Thymus (tissue), 11 donors: Measurements from ENCODE around the gene FAM118B. TPM values are rescaled to one million over a fixed set of nuclear protein-coding genes. Genes with fewer than 3 reads are reported as not detected.

Source experiments
- DNase-seq, 9 donors: peaks; one replicate each; pipeline ENCODE4 v3.0.0-alpha.2; 2013; ENCODE audit warnings: low spot score in 9 of 9, low read depth in 6 of 9, missing footprints in 1 of 9
- H3K27ac ChIP-seq, 2 donors: one replicate each; pipeline ENCODE4 v1.5.1; 2013; ENCODE audit warnings: control low read depth in 1 of 2, low read depth in 1 of 2, low read length in 1 of 2, mild to moderate bottlenecking in 1 of 2, moderate library complexity in 1 of 2
- H3K27me3 ChIP-seq, 2 donors: one replicate each; pipeline ENCODE4 v1.5.1; 2013; ENCODE audit warnings: low read length in 1 of 2; ENCODE audit not compliant: control insufficient read depth in 2 of 2, insufficient read depth in 1 of 2
- H3K36me3 ChIP-seq, 2 donors: one replicate each; pipeline ENCODE4 v1.5.1; 2013; ENCODE audit warnings: low read length in 1 of 2, mild to moderate bottlenecking in 1 of 2, moderate library complexity in 1 of 2; ENCODE audit not compliant: control insufficient read depth in 2 of 2, insufficient read depth in 2 of 2
- H3K4me1 ChIP-seq, 2 donors: one replicate each; pipeline ENCODE4 v1.5.1; 2013; ENCODE audit warnings: low read length in 2 of 2; ENCODE audit not compliant: control insufficient read depth in 2 of 2, insufficient read depth in 2 of 2
- H3K4me3 ChIP-seq, 2 donors: one replicate each; pipeline ENCODE4 v1.5.1; 2013; ENCODE audit warnings: low read length in 2 of 2, control low read depth in 1 of 2, mild to moderate bottlenecking in 1 of 2
- H3K9me3 ChIP-seq, 2 donors: one replicate each; pipeline ENCODE4 v1.5.1; 2013; ENCODE audit warnings: low read length in 1 of 2, mild to moderate bottlenecking in 1 of 2; ENCODE audit not compliant: control insufficient read depth in 2 of 2, insufficient read depth in 1 of 2
- WGBS: extraction: QIAGEN DNeasy Blood & Tissue Kit; methylation state at CpG from one replicate; pipeline ENCODE4 v1.1.7; 2013; 5-methylcytosine and 5-hydroxymethylcytosine counted together
- polyA plus RNA-seq: library from polyadenylated mRNA; stranded (reverse); fragments of 200-250 nt; gene quantifications from one replicate; pipeline ENCODE4 v1.2.3, GENCODE V29; 2013
- total RNA-seq: library from RNA; stranded (reverse); fragments of 120-200 nt; gene quantifications from one replicate; pipeline ENCODE4 v1.2.4, GENCODE V29; 2013
- donor health status: healthy.

Gene FAM118B
- total and polyA plus RNA-seq, 2 donors, result 9.5 to 23.7 TPM

DNA sequence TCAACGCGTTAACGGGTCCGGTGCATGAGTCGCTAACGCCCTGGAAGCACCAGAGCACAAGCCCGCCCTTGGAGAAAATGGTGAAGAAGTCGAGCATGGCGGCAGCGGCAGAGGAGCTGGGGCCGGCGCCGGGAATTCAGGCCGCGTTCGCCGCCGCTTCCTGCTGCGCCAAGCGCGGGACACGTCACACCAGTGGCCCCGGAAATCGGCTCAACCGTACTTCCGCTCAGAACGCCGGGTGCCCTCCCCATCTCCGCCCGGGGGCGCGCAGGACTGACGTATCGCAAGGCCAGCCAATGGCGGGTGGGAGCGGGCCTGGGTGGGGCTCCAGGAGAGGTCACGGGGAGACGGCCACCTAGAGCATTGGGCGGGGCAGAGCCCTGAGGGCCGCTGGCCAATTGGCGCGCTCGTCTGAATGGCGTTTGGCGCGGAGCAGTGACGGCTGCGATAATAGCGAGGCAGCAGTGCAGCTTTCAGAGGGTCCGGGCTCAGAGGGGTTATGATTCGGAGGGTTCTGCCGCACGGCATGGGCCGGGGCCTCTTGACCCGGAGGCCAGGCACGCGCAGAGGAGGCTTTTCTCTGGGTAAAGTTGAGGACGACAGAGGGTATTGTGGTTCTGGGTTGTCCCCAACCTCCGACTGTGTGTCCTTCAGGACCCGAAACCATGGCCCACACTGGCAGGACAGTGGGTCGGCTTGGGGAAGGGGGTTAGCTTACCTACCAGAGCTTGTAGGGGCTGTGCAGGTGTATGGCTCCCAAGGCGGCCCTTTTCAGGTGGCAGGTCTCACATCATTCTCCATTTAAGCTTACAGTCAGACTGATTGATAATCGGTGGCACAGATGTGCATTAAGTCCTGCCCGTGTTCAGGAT is 57.4 kb downstream of the FAM118B start, which contains the start of the genes FOXRED1 and SRPRA:
TSS of gene FOXRED1 (plus strand) at position 447 of the 872 bp plus-strand sequence. CDS start at position 500, 53 bp downstream.
TSS of gene SRPRA (minus strand) at position 188 of the 872 bp plus-strand sequence. CDS start at position 97, 91 bp downstream.
- peaks cover 44 to 52% of the 10 kb centered on the region in 2 donors for H3K36me3 ChIP-seq
- peak within 1 kb of the TSS; percentile 85 to 88 for H3K27ac ChIP-seq
- H3K9me3 ChIP-seq, result no peaks in the 10 kb centered on the region
- H3K4me3 ChIP-seq, result peak within 1 kb of the TSS; percentile 88 to 93
- under 1% methylated on average over 64 of the region's 64 CpGs for WGBS
- no peaks in the 10 kb centered on the region for H3K27me3 ChIP-seq
- peak; percentile 94 to 99 (median 98) for DNase-seq
- peaks cover 10 to 13% of the 10 kb centered on the region in 2 donors for H3K4me1 ChIP-seq

DNA sequence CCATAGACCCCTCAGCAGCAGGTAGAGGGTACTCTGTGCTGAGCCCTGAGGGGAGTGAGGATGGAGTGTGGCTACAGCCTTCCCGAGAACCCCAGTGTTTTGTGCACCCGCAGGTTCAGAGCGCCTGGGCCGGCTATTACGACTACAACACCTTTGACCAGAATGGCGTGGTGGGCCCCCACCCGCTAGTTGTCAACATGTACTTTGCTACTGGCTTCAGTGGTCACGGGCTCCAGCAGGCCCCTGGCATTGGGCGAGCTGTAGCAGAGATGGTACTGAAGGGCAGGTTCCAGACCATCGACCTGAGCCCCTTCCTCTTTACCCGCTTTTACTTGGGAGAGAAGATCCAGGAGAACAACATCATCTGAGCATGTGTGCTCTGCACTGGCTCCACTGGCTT is 65.7 kb downstream of the FAM118B start:
- Histone ChIP-seq H3K4me1 (peaks cover under 1 to 9% of the 10 kb centered on the region in 2 donors), H3K27me3 (peaks cover 0 to 11% of the 10 kb centered on the region in 2 donors), H3K9me3 (no peaks in the 10 kb centered on the region), H3K4me3 (no peak overlapping the region), H3K27ac (no peak overlapping the region), H3K36me3 (peaks cover 38 to 46% of the 10 kb centered on the region in 2 donors)
- WGBS, result over 99% methylated on average over 11 of the region's 11 CpGs
- DNase-seq, result no peak

DNA sequence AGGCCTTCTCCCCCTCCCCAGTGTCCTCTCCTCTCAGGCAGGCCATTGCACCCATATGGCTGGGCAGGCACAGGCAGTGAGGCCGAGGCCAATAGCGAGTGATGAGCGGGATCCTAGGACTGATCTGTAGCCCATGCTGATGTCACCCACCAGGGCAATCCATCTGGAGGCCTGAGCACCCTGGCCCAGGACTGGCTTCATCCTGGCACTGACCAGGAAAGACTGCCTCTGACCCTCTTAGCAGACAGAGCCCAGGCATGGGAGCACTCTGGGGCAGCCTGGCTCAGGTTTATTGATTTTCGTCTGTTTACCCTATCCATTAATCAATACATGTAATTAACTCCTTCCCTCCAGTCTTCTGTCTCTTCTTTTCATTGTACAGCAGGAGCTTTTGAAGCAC is 66.2 kb downstream of the FAM118B start:
- WGBS, result 98% methylated on average over 4 of the region's 4 CpGs
- Histone ChIP-seq H3K27me3 (peaks cover 0 to 16% of the 10 kb centered on the region in 2 donors), H3K4me1 (peaks cover 2 to 12% of the 10 kb centered on the region in 2 donors), H3K9me3 (no peaks in the 10 kb centered on the region), H3K4me3 (no peak overlapping the region), H3K36me3 (peaks cover 35 to 46% of the 10 kb centered on the region in 2 donors), H3K27ac (no peak overlapping the region)
- DNase-seq, result no peak

DNA sequence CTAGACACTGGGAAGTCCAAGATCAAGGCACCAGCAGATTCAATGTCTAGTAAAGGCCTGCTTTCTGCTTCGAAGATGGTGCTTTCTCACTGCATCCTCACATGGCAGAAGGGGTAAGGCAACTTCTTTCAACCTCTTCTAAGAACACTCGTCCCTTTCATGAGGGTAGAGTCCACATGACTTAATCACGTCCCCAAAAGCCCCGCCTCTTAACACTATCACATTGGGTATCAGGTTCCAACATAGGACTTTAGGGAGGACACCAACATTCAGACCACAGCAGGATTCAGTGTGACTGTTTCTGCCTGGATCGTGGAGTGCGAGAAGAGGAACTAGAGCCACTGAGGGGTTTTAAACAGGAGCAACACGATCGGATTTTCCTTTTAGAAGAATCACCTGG is 67.6 kb downstream of the FAM118B start:
- no peaks in the 10 kb centered on the region for H3K9me3 ChIP-seq
- H3K27me3 ChIP-seq, result peaks cover 0 to 28% of the 10 kb centered on the region in 2 donors
- no peak for DNase-seq
- H3K27ac ChIP-seq, result no peak overlapping the region
- no peak overlapping the region for H3K4me3 ChIP-seq
- peaks cover 2 to 15% of the 10 kb centered on the region in 2 donors for H3K4me1 ChIP-seq
- 95% methylated on average over 8 of the region's 8 CpGs for WGBS
- H3K36me3 ChIP-seq, result peaks cover 21 to 37% of the 10 kb centered on the region in 2 donors

DNA sequence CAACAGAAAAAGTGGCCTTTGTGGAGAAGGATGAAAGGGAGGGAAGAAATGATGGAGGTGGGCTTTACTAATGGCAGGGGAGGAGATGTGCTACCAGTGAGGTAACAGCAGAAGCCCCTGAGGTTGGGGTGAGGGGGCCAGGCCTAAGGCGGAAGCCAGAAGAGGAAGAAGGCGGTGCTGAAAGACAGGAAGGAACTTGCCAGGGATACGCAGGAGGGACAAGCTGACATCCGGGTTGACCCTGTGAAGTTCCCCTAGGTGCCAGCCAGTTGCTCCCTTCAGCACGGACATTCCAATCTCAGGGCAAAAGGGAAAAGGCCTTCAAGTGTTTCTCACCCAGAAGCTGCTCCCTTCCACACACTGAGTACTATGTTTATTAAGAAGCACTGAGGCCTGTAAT is 69.0 kb downstream of the FAM118B start:
- Histone ChIP-seq H3K36me3 (peaks cover 15 to 24% of the 10 kb centered on the region in 2 donors), H3K4me3 (no peak overlapping the region), H3K27me3 (peaks cover 0 to 30% of the 10 kb centered on the region in 2 donors), H3K4me1 (peaks cover 2 to 15% of the 10 kb centered on the region in 2 donors), H3K27ac (no peak overlapping the region), H3K9me3 (no peaks in the 10 kb centered on the region)
- 74% methylated on average over 5 of the region's 5 CpGs for WGBS
- DNase-seq, result peak in 1 of 9 donors; percentile 19

DNA sequence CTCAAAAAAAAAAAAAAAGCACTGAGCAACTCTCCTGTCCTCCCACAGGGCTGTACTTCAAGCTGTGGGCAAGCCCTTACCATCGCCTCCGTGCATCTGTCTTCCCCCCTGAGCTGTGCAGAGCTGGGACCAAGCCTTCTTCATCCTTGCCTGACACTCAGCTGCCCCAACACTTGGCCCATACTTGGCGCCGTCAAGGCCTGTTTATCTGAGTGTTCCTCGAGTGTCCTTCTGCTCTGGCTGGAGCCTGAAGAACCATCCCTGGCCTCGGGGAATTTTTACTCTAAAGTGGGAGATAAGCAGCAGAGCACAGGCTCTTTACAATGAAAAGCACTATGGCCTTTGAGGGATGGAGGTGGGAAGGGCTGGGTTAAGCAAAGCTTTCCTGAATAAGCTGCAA is 69.7 kb downstream of the FAM118B start:
- H3K27me3 ChIP-seq, result peaks cover 0 to 30% of the 10 kb centered on the region in 2 donors
- no peak for DNase-seq
- no peak overlapping the region for H3K4me3 ChIP-seq
- peaks cover 2 to 15% of the 10 kb centered on the region in 2 donors for H3K4me1 ChIP-seq
- H3K27ac ChIP-seq, result no peak overlapping the region
- WGBS, result 96% methylated on average over 6 of the region's 6 CpGs
- H3K9me3 ChIP-seq, result no peaks in the 10 kb centered on the region
- peaks cover 10 to 17% of the 10 kb centered on the region in 2 donors for H3K36me3 ChIP-seq

DNA sequence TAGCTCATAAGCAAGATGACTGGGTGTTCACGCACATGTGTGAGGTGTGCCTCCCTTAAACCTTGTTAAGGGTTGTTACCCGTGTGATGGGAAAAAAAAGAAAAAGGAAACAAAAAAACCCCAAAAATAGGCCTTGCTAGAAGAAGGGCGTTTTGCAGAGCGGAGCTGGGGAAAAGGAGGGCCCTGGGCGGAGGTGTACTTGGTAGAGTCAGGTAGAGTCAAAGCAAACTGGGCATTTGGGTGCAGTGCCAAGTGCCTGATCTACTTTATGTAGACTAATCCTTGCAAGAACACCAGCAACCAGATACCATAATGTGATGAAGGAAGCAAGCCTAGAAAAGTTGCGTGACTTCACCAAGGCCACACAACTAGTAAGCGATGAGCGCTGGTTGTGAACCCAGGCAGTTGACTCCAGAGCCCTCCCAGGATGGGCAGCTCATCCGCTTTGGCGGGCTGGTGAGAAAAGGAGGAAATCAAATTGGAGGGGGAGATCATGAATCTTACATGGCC is 70.1 kb downstream of the FAM118B start:
- peaks cover 2 to 15% of the 10 kb centered on the region in 2 donors for H3K4me1 ChIP-seq

DNA sequence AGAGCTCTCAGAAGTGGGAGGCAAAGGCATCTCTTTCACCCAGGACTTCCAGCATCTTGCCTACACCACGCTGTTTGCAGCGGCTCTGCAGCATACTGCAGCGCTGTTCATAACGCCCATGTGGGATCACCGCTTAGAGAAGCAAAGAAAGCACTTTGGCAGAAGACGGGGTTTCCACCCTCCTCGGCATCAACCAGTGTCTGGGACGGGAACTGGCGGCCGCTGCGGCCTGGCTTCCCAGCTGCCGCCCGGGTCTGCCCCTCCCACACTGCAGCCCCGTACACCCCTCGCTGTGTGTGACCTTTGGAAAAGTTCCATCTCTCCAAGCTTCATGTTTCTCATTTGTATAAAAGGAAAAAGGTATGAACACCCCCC is 70.8 kb downstream of the FAM118B start:
- Histone ChIP-seq H3K27me3 (peaks cover 0 to 30% of the 10 kb centered on the region in 2 donors), H3K36me3 (peaks cover 6 to 8% of the 10 kb centered on the region in 2 donors), H3K9me3 (no peaks in the 10 kb centered on the region), H3K4me1 (peaks cover 2 to 15% of the 10 kb centered on the region in 2 donors), H3K27ac (peak overlapping the region in 1 of 2 donors; percentile 38), H3K4me3 (peak overlapping the region; percentile 49 to 88)
- 4% methylated on average over 15 of the region's 15 CpGs for WGBS
- peak in 2 of 9 donors; percentile 31 to 44 for DNase-seq

More for the DNA sequence above, 70.1 kb downstream of the FAM118B start:
- WGBS, result 96% methylated on average over 10 of the region's 10 CpGs
- Histone ChIP-seq H3K36me3 (peaks cover 10 to 14% of the 10 kb centered on the region in 2 donors), H3K9me3 (no peaks in the 10 kb centered on the region), H3K27me3 (peaks cover 0 to 30% of the 10 kb centered on the region in 2 donors), H3K27ac (no peak overlapping the region), H3K4me3 (no peak overlapping the region)
- no peak for DNase-seq
